Testis (tissue), 3 donors: ENCODE data around the gene GDNF. TPM values are rescaled to one million over a fixed set of nuclear protein-coding genes. Genes with fewer than 3 reads are reported as not detected.

Experiments
- DNase-seq: peaks from one replicate; pipeline ENCODE4 v3.0.0-alpha.2; 2019
- H3K27ac ChIP-seq, 2 donors: fragments of 200-600 bp; sonication (generic); one replicate each; pipeline ENCODE4 v1.5.1; 2019
- H3K27me3 ChIP-seq: fragments of 200-600 bp; sonication (generic); one replicate; pipeline ENCODE4 v1.5.1; 2019
- H3K36me3 ChIP-seq: fragments of 200-600 bp; sonication (generic); one replicate; pipeline ENCODE4 v1.5.1; 2017; ENCODE audit warnings: low read depth; ENCODE audit errors: missing control alignments
- H3K4me1 ChIP-seq: fragments of 200-600 bp; sonication (generic); one replicate; pipeline ENCODE4 v1.5.1; 2019
- H3K4me3 ChIP-seq, 2 donors: fragments of 200-600 bp; sonication (generic); one replicate each; pipeline ENCODE4 v1.5.1; 2017 to 2019
- H3K9me3 ChIP-seq: fragments of 200-600 bp; sonication (generic); one replicate; pipeline ENCODE4 v1.5.1; 2017
- POLR2A ChIP-seq: fragments of 450-650 bp; IDR thresholded peaks from one replicate; pipeline ENCODE4 v1.6.1; 2017; ENCODE audit warnings: antibody characterized with exemption, mild to moderate bottlenecking, moderate library complexity
- WGBS, 2 donors: methylation state at CpG; one replicate each; pipeline ENCODE4 v1.1.5; 2018; 5-methylcytosine and 5-hydroxymethylcytosine counted together
- intact Hi-C: fragments of 100-400 bp; cut with DNase I; formaldehyde crosslinking; loops from one replicate; pipeline ENCODE4 v1.15.1; 2023; ENCODE audit warnings: low total_unique reads
- polyA plus RNA-seq: library from polyadenylated mRNA; stranded (reverse); fragments of 350-450 nt; fragmentation: Illumina TruSeq; extraction: RNeasy Lipid Tissue Mini Kit (QIAGEN cat#74804); gene quantifications from one replicate; pipeline ENCODE4 v1.2.3, GENCODE V29; 2014; ENCODE audit warnings: low read depth, low replicate concordance; ENCODE audit not compliant: insufficient read depth
- total RNA-seq, 2 donors: library from RNA; depleted of rRNA; stranded (reverse); fragments of >200 nt; gene quantifications; one replicate each; pipeline ENCODE4 v1.2.3, GENCODE V29; 2016
- TF ChIP-seq, protein P1 (sequence below), 3 experiments: fragments of 450-650 bp in 2 of 3; fragments of 200-600 bp in 1 of 3; sonication (generic) in 1 of 3; IDR thresholded peaks; one replicate each; pipeline ENCODE4 v1.5.1; 2016 to 2019; ENCODE audit warnings: antibody characterized with exemption in 3 of 3, mild to moderate bottlenecking in 2 of 3, moderate library complexity in 1 of 3

The GDNF gene
- total and polyA plus RNA-seq, 3 donors from 2014 or later = 0.37 to 0.71 (median 0.49) TPM

DNA sequence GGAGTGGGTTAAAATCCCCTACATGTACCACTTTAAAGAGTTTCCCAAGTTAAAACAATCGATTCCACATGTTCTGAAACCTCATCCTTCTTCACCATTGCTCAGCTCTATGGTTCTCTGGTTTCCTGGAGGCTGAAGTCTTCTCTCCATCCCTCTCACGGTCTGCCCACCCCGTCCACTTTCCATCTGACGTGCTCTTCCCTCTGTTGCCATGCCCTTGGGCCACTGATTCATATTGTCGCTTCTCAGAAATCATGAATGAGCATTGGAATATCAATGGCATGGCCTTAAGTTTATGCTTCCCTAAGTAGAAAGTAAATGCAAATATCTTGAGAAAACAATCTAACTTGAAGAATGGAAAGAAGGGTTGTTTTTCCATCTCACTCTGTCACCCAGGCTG, 30.9 kb downstream of the GDNF start:
- DNase-seq = no peak
- intact Hi-C loops = no loop called here

DNA sequence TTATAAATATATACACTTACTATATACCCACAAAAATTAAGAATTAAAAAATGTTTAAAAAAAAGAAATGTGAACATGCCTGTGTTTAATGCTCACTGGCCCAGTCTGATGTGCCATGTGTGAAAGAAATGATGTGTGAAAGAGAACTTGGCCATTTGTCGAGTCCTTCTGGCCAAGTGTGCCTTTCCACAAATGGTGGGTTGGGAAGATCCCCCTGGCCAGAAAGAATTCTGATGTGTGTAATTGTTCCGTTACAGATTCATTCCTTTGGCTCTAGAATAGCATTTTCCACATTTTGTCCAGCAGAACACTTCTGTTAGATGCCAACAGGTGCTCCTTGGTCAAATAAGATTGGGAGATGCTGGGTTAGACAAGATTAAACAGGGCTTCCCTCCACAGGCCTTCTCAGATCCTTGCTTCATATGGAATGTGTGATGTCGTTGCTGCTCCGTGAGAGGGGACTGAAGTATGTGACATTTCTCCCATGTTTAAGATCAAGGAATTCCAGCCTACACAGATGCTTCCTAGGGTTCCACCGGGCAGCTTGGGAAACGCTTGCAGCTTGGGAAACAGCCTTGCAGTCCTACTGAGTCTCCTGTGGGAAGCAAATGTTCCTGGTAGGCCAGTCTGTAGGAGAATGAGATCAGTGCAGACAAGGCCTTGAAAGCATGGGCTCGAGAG, 32.1 kb downstream of the GDNF start:
- no peak overlapping the region for H3K27ac ChIP-seq

More for the DNA sequence above, 30.9 kb downstream of the GDNF start:
- no peaks in the 10 kb centered on the region for H3K9me3 ChIP-seq
- no peaks in the 10 kb centered on the region for H3K27me3 ChIP-seq
- H3K36me3 ChIP-seq = no peaks in the 10 kb centered on the region
- H3K4me1 ChIP-seq = no peaks in the 10 kb centered on the region
- no peak overlapping the region for H3K27ac ChIP-seq
- no peak overlapping the region for H3K4me3 ChIP-seq
- TF ChIP-seq, protein P1, sequence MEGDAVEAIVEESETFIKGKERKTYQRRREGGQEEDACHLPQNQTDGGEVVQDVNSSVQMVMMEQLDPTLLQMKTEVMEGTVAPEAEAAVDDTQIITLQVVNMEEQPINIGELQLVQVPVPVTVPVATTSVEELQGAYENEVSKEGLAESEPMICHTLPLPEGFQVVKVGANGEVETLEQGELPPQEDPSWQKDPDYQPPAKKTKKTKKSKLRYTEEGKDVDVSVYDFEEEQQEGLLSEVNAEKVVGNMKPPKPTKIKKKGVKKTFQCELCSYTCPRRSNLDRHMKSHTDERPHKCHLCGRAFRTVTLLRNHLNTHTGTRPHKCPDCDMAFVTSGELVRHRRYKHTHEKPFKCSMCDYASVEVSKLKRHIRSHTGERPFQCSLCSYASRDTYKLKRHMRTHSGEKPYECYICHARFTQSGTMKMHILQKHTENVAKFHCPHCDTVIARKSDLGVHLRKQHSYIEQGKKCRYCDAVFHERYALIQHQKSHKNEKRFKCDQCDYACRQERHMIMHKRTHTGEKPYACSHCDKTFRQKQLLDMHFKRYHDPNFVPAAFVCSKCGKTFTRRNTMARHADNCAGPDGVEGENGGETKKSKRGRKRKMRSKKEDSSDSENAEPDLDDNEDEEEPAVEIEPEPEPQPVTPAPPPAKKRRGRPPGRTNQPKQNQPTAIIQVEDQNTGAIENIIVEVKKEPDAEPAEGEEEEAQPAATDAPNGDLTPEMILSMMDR (IDR thresholded peaks at IDR 0.05) = no peak
- no peak for TF ChIP-seq POLR2A
- 86 to 88% methylated on average over 5 of the region's 5 CpGs for WGBS, 2 donors

DNA sequence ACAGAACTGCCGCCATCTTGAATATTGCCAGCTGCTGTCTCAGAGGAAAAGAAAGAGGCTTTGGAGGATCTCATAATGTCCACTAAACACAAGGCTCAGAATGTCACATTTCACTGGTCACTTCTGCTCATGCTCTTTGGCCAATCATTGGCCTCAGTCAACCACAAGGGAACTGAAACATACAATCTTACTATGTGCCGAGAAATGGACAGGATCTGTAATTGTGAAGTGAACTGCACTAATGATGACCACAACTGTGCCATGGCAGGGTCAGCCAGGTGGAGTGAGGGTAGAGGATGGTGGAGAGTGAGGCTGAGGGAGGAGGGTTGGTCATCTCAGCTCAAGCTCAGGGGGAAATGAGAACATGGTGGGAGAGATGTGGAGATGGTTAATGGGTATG, 32.8 kb downstream of the GDNF start:
- TF ChIP-seq POLR2A = no peak
- TF ChIP-seq, protein P1 (IDR thresholded peaks at IDR 0.05) = no peak
- H3K4me3 ChIP-seq = no peak overlapping the region
- no peaks in the 10 kb centered on the region for H3K9me3 ChIP-seq
- 67 to 70% methylated on average over 2 of the region's 2 CpGs for WGBS, 2 donors
- no peaks in the 10 kb centered on the region for H3K27me3 ChIP-seq
- no peaks in the 10 kb centered on the region for H3K4me1 ChIP-seq
- no peak overlapping the region for H3K27ac ChIP-seq
- no peaks in the 10 kb centered on the region for H3K36me3 ChIP-seq
- intact Hi-C loops = no loop called here
- no peak for DNase-seq

More for the DNA sequence above, 32.1 kb downstream of the GDNF start:
- no peaks in the 10 kb centered on the region for H3K27me3 ChIP-seq
- 88% methylated on average over 7 of the region's 7 CpGs for WGBS, 2 donors
- intact Hi-C loops = no loop called here
- no peak overlapping the region for H3K4me3 ChIP-seq
- H3K9me3 ChIP-seq = no peaks in the 10 kb centered on the region
- no peaks in the 10 kb centered on the region for H3K36me3 ChIP-seq
- TF ChIP-seq, protein P1 (IDR thresholded peaks at IDR 0.05) = no peak
- TF ChIP-seq POLR2A = no peak
- no peak for DNase-seq
- H3K4me1 ChIP-seq = no peaks in the 10 kb centered on the region

DNA sequence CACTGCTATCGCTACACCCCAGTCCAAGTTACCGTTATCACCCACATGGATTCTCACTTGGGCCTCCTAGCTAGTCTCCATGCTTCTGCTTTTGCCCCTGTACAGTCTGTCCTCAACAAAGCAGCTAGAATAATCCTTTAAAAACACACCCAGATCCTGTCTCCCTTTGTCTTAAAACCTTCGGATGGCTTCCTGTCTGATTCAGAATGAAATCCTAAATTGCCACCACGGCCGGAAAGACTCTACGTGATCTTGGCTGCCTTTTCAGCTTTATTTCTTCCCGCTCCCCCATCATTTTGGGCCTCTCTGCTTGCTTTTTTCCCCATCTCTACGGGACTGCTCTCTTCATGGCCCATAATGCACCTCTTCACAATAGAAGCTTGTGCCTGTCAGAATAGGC, 33.4 kb downstream of the GDNF start:
- H3K27me3 ChIP-seq = no peaks in the 10 kb centered on the region
- WGBS, 2 donors = 54 to 58% methylated on average over 8 of the region's 8 CpGs
- H3K9me3 ChIP-seq = no peaks in the 10 kb centered on the region
- no peaks in the 10 kb centered on the region for H3K36me3 ChIP-seq
- no peaks in the 10 kb centered on the region for H3K4me1 ChIP-seq
- intact Hi-C loops = no loop called here
- no peak for DNase-seq
- no peak overlapping the region for H3K27ac ChIP-seq
- H3K4me3 ChIP-seq = no peak overlapping the region
- TF ChIP-seq POLR2A = no peak
- TF ChIP-seq, protein P1 (IDR thresholded peaks at IDR 0.05) = no peak

DNA sequence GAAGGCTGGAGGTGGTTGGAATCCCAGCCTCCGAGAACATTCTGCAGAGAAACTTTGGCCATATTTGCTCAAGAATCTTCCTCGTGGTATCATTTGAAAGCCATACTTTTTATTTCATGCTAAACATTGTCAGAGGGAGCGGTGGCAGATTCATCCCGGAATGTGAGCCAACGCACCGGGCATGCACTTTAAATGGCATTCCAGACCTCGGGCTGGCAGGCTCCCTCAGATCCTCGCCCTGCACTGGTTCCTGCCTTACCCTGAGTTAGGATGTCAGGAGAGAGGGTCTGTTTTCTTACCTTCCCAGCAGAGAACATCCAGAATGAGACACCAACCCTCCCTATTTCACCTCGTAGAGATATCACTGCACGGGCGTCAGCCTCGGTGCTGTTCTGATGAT, 33.8 kb downstream of the GDNF start:
- no peak overlapping the region for H3K27ac ChIP-seq
- 59 to 79% methylated on average over 12 of the region's 12 CpGs for WGBS, 2 donors
- H3K4me1 ChIP-seq = no peaks in the 10 kb centered on the region
- H3K9me3 ChIP-seq = no peaks in the 10 kb centered on the region
- no peak for DNase-seq
- no peak for TF ChIP-seq POLR2A
- TF ChIP-seq, protein P1 (IDR thresholded peaks at IDR 0.05) = no peak
- H3K36me3 ChIP-seq = no peaks in the 10 kb centered on the region
- H3K4me3 ChIP-seq = no peak overlapping the region
- H3K27me3 ChIP-seq = no peaks in the 10 kb centered on the region
- intact Hi-C loops = no loop called here
